GM18907 (cell line): Measurements from ENCODE around the gene GJB3.
"Not testable (repeated sequence)": the region's sequence is repeated elsewhere in the genome, so short reads cannot be mapped to it uniquely, and the experiment has no call there.

Source experiments
- ATAC-seq: cut with Tn5 transposase; IDR thresholded peaks from one replicate; pipeline ENCODE4 v1.9.1; 2021; ENCODE audit warnings: mild to moderate bottlenecking, moderate library complexity; ENCODE audit not compliant: unreplicated experiment

Gene GJB3

GRCh38 chr1:34781071-34781843 is at the start of gene GJB3:
Gene GJB3, plus strand, starts transcription at chr1:34781214. Its CDS starts 3,549 bp downstream, at chr1:34784763.
- ATAC-seq, result no peak

GRCh38 chr1:34732831-34733230 is 48.2 kb upstream of the GJB3 start:
- ATAC-seq, result not testable (repeated sequence)

DNA sequence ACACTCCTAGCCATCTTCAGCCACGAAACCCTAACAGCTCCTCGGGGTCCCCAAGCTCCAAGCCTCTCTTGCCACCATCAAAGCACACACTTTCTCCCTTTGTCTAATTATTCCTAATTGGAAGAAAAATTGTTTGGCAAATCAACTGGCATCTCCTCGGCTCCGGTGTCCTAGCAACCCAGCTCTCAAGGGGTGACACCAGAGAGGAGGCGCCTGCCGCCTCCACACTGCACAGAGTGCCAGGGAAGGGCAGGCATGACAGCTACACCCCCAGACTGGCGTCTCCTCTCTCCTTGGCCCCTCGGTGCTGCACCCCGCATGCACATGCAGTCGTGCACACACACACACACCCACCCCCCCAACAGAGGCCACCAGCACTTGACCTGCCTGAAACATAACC is 44.3 kb upstream of the GJB3 start:
- ATAC-seq, result no peak

DNA sequence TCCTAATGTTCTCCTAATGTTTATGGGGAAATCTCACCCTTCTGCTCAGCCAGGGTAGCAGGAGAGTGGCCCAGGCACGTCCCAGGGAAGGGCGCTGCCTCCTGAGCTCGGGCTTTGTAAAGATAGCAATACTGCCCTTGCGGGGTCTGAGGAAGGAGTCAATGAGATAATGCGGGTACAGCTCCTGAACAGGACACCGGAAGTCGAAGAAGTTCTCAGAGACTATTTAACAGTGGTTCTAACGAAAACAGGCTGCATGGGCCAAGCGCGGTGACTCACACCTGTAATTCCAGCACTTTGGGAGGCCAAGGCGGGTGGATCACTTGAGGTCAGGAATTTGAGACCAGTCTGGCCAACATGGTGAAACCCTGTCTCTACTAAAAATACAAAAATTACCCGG is 43.8 kb upstream of the GJB3 start:
- ATAC-seq, result not testable (repeated sequence)

DNA sequence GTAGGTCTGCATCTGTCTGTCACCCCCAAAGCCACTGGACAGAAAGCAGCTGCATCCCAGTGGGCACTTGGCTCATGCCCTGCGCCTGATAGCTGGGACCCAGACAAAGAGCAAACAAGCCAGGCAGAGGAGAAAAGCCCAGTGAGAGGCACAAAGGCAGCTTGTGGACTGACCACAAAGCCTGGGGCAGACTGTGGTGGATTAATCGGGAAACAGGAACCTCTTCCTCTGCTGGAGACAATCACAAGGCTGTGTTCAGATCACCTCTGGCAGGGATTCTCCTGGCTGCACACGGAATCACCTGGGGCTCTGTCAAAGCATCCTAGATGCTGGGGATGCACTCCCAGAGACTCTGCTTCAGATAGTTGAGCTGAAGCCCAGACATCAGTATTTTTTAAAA is 41.4 kb upstream of the GJB3 start:
- no peak for ATAC-seq

DNA sequence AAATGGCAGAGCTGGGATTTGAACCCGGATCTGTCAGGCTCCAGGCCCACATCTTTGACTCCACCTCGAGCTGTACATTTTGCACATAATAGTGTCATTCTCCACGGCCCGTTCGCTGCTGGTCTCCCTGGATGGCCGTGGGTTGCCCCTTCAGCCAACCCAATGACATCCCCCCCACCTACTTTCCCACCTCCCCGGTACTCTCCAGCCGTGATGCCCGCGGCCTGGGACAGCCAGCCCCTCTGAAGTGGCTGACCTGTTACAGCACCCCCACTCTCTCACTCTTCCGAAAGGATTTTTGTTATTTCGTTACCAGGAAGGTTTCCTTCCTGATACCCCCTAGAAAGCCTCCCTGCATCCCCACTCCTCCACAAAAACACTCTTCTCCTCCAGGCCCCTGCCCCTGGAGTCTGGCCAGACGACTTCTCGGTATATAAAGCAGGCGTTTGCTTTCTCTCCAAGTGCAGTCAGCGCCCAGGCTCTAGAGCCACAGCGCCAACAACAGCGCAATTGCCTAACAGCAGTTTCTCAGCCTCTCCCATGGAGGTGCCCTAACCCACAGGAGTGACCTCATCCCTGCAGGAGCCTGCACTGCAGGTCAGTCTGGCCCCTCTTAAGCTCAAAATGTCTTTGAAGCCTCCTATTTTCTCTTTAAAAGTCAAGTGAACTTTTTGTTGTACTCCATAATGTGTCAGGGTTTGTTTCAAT is 40.7 kb upstream of the GJB3 start:
- ATAC-seq, result no peak

DNA sequence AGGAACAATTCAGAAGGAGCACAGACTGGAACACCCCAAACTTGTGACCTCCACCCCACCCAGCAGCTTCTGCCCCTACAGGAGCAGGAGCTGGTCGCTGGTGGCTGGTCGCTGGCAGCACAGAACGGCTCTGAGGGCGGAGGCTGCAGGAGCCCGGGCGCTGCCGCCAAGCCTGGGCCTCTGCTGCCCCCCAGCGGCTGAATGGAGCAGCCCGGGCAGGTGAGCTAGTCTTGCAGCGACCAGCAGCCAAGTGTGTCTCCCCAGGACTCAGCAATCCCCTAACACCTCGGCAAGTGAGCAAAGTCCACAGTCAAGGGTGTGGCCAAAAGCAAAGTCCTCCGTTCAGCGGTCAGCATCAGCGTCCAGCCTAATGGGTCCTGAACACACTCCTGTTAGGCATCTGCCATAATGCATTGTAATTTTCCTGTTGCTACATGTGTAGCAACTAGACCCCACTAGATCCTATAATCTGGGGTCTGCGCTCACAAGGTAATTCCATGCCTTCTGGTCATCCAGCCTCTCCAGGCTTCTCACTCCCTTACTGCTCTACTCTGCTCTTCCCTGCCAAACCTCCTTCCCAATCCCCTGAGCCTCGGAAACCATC is 38.2 kb upstream of the GJB3 start:
- ATAC-seq, result peak; percentile 60

DNA sequence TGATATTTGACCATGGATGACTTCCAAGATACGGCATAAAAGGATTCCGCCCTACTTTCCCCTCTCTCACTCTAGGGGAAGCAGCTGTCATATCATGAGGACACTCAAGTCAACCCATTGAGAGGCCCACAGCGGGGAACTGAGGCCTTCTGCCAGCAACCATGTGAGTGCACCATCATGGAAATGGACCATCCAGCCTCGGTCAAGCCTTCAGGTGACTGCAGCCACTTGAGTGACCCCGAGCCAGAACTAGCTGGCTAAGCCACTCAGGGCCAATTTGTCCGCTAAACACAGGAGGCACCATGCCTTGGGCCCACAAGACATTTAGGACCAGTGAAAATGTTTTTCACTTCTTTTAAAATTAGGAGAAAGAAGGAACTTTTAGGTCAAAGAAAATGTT is 37.2 kb upstream of the GJB3 start:
- ATAC-seq, result no peak

- no peak for ATAC-seq
Observed at GRCh38 chr1:34744851-34745250, 36.2 kb upstream of the GJB3 start.

DNA sequence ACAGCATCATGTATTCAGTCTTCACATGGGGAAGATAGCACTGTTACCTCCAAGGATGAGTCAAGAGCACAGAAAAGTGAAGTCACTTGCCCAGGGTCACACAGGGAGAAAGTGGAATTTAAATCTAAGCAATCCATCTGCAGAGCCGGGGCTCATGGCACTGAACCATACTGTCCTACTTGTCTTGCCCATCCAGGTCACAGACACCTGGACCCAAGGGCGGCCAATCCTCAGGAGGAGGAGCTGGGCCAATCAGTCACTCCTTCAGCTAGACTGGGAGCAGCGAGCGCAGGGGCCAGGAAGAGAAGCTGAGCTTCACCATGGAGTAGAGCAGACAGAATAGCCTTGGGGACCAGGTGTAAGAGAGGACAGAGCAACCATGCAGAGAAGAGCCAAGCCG is 35.3 kb upstream of the GJB3 start:
- ATAC-seq, result no peak

- no peak for ATAC-seq
Observed at GRCh38 chr1:34746101-34746500, 34.9 kb upstream of the GJB3 start.

DNA sequence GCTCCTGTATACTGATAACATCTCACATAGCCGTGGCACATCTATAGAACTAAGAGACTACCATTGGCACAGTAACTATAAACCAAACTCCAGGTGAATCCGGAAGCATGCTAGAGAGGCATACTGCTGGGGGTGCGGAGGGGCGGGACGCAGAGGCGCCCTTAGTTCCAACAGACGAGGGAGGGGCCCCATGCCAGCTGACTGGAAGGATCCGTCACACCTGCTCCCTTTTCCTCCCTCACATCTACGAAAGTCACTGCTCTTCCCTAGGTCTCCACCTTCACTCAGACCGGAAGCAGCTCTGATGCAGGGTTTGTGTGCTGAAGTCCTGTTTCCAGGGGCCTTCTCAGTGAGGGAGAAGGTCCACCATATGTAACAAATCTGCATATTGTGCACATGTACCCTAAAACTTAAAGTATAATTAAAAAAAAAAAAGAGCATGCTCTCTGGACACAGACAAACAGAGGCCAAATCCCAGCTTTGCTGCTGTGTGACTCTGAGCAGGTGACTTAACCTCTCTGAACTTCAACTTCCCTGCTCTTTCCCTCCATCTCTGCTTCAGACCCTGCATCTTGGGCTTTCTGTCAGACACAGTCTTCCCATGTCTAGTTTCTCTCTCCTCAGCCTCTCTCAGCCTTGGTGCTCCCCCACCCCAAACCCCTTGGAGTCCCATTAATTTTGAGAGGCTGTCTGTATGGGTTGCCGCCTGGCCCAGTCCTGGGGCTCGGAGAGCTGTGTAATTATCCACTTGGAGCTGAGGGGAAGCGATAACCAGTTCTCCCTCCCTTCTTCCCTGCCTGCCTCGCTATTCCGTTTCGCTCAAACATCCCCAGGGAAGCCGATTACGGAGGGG is 34.0 kb upstream of the GJB3 start:
- no peak for ATAC-seq

- no peak for ATAC-seq
Observed at GRCh38 chr1:34747638-34747941, 33.4 kb upstream of the GJB3 start.

DNA sequence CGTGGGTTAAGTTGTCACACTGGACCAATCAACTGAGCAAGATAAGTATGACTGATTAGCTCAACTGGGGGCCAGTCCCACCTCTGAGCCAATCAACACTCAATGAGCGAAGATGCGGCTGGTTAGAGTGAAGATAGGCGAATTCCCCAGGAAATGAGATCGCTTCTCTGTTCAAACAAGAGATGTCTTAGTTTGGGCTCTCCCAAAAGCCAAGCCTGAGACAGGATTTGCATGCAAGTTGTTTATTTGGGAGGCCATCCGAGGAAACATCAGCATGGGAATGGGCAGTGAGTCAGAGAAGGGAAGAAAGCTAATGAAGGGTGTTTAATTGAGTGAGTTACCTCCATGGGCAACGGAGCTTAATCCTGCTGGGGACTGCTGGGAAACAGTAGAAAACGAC is 31.0 kb upstream of the GJB3 start:
- no peak for ATAC-seq

DNA sequence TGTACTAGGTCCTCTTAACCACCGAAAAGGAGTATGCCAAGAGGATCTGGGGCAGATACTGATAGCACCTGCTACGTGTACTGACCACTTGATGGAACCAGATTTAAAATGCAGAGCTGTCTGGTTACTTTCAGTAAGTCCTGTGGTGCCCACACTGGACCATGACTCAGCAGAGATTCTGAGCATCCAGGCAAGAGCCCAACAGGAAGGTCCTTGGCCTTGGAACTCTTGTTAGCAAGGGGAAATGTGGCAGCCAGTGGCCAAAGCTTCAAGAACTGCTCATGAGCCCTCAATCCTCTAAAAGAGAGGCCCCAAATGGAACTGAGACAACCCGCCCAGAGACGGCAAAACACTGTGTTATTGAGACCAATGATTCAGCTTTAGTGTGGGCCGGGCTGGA is 30.4 kb upstream of the GJB3 start:
- no peak for ATAC-seq

GRCh38 chr1:34753163-34753562 is 27.9 kb upstream of the GJB3 start:
- ATAC-seq, result no peak

- ATAC-seq, result no peak
Observed at GRCh38 chr1:34754964-34755637, 25.9 kb upstream of the GJB3 start, which contains the start of gene GJB5. Gene GJB5, plus strand, starts transcription at chr1:34755047. Its CDS starts 2,284 bp downstream, at chr1:34757331.

DNA sequence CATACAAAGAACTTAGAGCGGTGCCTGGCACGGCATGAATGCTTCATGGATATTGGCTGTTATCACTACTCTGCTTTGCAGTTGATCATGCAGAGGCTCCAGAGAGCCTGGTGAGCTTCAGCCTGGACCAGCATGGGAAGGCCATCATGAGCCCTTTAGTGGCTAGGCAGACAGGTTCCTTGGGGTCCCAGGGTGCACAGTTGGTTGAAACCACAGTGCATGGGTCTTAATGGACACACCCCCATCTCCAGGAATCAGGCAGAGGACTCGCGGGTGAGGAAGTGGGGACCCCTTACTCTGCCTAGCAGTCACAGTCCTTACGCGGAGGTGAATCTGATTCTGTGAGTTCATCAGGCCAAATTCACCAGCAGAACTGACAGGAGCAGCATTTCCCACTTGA is 25.1 kb upstream of the GJB3 start:
- ATAC-seq, result no peak

DNA sequence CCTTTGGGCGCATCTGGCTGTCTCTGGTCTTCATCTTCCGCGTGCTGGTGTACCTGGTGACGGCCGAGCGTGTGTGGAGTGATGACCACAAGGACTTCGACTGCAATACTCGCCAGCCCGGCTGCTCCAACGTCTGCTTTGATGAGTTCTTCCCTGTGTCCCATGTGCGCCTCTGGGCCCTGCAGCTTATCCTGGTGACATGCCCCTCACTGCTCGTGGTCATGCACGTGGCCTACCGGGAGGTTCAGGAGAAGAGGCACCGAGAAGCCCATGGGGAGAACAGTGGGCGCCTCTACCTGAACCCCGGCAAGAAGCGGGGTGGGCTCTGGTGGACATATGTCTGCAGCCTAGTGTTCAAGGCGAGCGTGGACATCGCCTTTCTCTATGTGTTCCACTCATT is 23.6 kb upstream of the GJB3 start:
- no peak for ATAC-seq

GRCh38 chr1:34758751-34759150 is 22.3 kb upstream of the GJB3 start:
- ATAC-seq, result no peak
